Stomach (tissue), 4 donors: ENCODE measurements around the gene HTRA2.

Experiments used
- POLR2A ChIP-seq, 4 donors: fragments of 450-650 bp; IDR thresholded peaks; one replicate each; pipeline ENCODE4 v1.6.1; 2016; ENCODE audit warnings: antibody characterized with exemption in 4 of 4, control low read depth in 2 of 4, mild to moderate bottlenecking in 1 of 4, moderate library complexity in 1 of 4
- POLR2AphosphoS5 ChIP-seq, 3 donors: sonication (generic); formaldehyde crosslinking; IDR thresholded peaks; one replicate each; pipeline ENCODE4 v1.6.1; 2016; ENCODE audit warnings: antibody characterized with exemption in 3 of 3
- TF ChIP-seq, protein P1 (sequence below), 7 experiments: fragments of 450-650 bp in 4 of 7; fragments of 200-600 bp in 3 of 7; sonication (generic) in 3 of 7; IDR thresholded peaks; one replicate each; pipeline ENCODE4 v1.5.1; 2016 to 2019; ENCODE audit warnings: antibody characterized with exemption in 7 of 7, control low read depth in 2 of 7, mild to moderate bottlenecking in 1 of 7

DNA sequence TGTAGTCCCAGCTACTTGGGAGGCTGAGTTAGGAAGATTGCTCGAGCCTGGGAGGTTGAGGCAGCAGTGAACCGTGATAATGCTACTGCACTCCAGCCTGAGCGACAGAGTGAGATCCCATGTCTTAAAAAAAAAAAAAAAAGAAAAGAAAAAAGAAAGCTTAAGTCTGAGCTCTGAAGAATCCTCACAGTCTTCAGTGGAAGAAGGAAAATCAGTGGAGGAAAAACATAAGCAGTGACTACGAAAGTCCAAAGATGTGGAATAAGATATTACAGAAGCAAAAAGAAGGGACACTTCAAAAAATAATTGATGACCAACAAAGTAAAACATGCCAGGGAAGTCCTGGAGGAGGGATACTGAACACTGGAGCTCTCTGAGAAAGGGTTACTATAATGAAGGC lies 19.5 kb upstream of the HTRA2 start:
- TF ChIP-seq, protein P1, sequence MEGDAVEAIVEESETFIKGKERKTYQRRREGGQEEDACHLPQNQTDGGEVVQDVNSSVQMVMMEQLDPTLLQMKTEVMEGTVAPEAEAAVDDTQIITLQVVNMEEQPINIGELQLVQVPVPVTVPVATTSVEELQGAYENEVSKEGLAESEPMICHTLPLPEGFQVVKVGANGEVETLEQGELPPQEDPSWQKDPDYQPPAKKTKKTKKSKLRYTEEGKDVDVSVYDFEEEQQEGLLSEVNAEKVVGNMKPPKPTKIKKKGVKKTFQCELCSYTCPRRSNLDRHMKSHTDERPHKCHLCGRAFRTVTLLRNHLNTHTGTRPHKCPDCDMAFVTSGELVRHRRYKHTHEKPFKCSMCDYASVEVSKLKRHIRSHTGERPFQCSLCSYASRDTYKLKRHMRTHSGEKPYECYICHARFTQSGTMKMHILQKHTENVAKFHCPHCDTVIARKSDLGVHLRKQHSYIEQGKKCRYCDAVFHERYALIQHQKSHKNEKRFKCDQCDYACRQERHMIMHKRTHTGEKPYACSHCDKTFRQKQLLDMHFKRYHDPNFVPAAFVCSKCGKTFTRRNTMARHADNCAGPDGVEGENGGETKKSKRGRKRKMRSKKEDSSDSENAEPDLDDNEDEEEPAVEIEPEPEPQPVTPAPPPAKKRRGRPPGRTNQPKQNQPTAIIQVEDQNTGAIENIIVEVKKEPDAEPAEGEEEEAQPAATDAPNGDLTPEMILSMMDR (IDR thresholded peaks at IDR 0.05), result no peak
- TF ChIP-seq POLR2A (IDR thresholded peaks at IDR 0.05) (no peak), POLR2AphosphoS5 (IDR thresholded peaks at IDR 0.05) (no peak)
